ENCODE results near the gene BSX.

The BSX gene

GRCh38 chr11:122981388-122982264, at the start of gene BSX:
TSS of gene BSX (minus strand) at chr11:122981834. CDS start at chr11:122981671, 163 bp downstream.
- FAIRE-seq (no peak), DNase-seq (ENCODE audit: low spot score) (no peak)

DNA sequence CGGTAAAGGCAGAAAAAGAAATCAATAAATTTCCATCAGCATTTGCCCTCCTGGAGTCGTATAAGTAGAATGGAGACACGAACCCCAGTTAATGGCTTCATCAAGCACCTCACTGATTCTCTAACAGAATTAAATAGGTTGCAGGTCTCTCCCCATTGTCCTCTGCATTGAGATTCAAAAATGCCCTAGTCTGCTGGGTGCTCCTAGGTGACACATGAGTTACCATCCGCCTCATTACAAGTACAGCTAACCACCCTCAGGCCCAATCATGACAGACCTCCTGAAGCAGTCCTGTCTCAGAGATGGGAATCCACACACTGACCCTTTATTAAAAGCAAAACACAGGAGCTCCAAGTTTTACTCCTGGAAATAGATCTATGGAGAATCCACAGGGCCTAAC, 48.9 kb upstream of the BSX start:
- no peak for FAIRE-seq
- no peak for DNase-seq (ENCODE audit: low spot score)

- FAIRE-seq: peak; percentile 10
- DNase-seq (ENCODE audit: low spot score): peak; percentile 28
Observed at GRCh38 chr11:123020968-123021367, 39.3 kb upstream of the BSX start.

DNA sequence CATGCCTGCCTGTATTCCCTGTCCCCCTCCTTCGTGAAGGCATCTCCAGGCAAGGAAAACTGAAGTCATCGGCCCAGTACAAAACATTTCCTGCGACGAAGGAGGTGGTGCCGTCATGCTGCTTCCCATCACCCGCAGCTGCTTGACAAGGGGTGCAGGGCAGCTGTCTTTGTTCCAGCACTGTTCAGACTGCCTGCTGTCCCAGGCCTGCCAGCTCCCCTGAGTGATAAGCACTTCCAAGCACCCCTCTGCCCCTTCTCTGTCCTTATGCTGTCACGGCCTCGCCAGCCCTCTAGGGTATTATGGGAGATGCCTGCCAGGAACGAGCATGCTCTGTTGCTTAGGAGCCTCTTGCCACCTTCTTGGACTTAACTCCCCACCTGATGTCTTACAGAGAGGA, 37.1 kb upstream of the BSX start:
- FAIRE-seq: no peak

GRCh38 chr11:123011510-123011909, 29.9 kb upstream of the BSX start:
- no peak for DNase-seq (ENCODE audit: low spot score)
- FAIRE-seq: no peak

More for the DNA sequence above, 37.1 kb upstream of the BSX start:
- DNase-seq (ENCODE audit: low spot score): no peak

GRCh38 chr11:123006860-123007542, 25.4 kb upstream of the BSX start:
- DNase-seq (ENCODE audit: low spot score): no peak
- no peak for FAIRE-seq

GRCh38 chr11:123000721-123001120, 19.1 kb upstream of the BSX start:
- DNase-seq (ENCODE audit: low spot score) (no peak), FAIRE-seq (no peak)

GRCh38 chr11:122998727-122999366, 17.2 kb upstream of the BSX start:
- FAIRE-seq (no peak), DNase-seq (ENCODE audit: low spot score) (no peak)

GRCh38 chr11:122995526-122995925, 13.9 kb upstream of the BSX start:
- FAIRE-seq (no peak), DNase-seq (ENCODE audit: low spot score) (no peak)

DNA sequence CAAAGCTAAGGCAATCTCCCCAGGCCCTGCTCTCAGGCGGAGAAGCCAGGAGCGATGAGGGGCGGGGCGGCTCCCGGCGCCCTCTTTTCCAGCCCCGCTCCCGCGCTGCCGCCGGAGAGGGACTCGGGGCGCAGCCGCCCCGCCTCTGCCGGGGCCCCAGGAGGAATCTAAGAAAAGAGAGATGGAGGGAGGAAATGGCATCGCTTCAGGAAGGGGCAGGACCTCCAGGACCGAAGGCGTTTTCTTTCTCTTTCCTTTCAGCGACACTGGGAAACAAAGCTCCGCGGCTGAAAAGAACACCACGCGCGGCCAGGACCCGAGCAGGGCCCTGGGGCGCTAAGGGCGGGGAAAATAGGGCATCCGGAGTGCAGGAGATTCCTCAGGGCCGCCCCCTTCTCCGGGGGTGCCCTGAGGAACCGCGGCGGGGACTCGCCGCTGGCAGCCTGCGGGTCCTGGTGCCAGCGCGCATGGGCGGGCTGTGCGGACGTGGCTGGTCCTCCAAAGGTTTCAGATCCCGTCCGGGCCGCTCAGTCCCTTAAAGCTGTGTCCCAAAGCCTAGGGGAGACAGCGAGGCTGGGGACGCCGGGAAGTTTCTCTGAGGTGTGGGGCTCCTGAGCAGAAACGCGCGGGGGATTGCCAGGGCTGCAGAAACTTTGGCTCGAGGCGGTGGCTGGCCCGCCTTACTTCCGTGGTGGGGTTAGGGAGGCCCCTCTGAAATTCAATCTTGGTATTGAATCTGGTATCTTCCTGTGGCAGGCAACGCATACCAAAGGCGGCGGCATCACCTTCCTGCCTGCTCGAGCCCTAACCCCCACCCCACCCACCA, 2.8 kb upstream of the BSX start:
- no peak for DNase-seq (ENCODE audit: low spot score)
- FAIRE-seq: no peak

DNA sequence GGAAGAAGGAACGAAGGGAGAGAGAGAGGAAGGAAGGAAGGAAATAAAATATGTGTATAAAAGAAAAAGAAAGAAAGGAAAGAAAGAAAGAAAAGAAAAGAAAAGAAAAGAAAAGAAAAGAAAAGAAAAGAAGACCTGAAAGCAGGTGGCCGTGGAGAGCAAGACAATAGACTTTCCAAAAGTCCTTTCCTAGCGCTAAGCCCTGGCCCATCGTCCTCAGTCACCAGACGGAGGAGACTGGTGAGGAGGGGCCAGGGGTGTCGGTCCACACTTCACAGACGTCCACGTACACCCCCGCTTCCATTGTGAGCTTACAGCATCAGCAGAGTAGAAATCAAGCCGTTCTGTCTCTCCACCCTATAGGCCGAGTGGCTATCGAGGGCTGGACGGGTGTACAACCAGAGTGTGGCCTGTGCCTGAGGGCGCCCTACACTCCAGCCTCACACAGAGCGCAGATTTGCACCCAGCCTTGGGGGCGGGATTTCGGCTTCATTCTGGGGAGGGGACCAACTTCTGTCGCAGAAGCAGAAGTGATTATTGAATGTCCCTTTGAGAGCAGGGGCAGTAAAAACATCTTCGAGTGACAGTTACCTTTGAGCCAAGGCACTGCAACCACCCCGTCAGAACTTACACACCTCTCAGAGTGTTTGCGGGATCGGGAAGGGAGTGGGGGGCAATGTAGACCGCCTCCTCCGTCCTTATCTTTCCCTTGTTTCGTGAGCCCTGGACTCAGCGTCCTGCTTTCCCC, 2.0 kb upstream of the BSX start:
- no peak for DNase-seq (ENCODE audit: low spot score)
- no peak for FAIRE-seq

DNA sequence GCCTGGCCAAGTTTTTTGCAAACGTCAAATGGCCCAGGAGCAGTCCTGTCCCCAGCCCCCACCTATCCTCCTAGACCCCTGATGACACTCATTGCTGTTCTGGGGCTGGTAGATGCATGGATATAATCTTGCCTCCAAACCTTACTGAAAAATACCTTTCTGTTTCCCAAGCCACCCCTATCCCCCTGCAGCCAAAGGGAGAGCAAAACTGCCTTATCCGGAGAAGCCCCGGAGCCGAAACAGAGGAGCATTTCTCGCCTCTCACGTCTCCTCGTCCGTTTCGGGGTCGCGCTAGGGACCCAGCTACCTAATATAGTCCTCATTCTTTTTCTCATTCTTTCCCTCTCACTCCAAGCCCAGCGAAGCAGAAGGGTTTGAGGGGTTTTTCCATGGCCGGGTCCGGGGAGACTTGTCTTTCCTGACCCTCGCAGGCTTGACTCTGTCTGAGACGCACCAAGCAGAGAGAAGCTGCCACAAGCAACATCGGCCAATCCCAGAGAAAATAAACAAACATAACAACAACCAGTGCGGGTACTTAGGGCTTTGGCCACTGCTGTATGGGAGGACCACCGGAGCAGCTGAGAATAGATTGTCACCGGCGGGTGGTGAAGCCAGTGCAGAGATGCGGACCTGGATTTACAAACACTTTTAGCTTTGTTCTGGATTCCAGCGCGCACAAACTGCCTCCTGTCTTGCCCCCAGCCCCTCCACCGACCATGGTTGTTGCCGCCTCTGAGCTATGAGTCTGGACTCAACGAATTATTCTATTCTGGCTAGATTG, 1.6 kb downstream of the BSX start:
- DNase-seq (ENCODE audit: low spot score): no peak
- no peak for FAIRE-seq

DNA sequence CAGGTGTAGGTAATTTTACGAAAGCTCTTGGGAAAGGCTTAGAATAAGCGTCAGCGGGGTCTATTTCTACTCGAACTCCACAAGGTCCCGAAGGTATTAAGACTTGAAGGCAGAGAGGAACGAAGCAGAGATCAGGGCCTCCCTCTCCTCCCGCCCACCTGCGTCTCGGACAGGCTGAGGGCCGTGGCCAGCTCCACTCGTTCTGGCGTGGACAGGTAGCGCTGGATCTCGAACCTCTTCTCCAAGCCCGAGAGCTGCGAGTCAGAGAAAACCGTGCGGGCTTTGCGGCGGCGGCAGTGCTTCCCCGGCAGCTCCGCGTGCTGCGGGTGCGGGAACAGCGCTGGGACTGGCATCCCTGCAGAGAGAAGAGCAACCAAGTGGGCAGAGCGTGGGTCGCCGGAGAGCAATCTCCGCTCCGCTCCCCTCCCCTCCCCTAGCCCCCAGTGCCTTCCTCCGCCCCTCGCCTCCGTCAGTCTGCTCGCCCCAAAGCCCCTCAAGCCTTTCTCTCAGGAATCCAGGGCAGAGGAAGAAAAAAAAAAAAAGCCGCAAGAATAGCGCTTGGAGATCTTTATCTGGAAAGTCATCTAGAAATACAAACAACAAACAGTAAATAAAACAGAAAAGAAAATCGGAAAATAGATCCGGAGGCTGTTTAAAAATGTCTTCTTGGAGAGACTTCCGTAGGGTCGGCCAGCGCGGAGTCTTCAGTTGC, 2.4 kb downstream of the BSX start:
- no peak for FAIRE-seq
- DNase-seq (ENCODE audit: low spot score): no peak

DNA sequence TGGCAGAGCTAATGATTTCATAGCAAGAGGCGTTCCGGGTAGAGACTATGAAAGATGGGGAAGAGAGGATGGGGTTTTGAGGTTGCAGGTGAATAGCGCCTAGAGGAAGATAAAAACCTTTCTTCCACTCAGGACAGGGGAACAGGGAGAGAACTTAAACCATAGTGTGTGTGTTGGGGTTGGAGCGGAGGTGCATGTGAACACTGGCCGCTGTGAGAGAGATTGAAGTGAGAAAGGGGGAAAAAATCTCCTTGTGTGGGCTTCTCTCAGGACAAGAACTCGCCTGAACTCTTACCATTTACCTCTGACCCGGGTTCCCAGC, 3.4 kb downstream of the BSX start:
- no peak for DNase-seq (ENCODE audit: low spot score)
- FAIRE-seq: no peak

DNA sequence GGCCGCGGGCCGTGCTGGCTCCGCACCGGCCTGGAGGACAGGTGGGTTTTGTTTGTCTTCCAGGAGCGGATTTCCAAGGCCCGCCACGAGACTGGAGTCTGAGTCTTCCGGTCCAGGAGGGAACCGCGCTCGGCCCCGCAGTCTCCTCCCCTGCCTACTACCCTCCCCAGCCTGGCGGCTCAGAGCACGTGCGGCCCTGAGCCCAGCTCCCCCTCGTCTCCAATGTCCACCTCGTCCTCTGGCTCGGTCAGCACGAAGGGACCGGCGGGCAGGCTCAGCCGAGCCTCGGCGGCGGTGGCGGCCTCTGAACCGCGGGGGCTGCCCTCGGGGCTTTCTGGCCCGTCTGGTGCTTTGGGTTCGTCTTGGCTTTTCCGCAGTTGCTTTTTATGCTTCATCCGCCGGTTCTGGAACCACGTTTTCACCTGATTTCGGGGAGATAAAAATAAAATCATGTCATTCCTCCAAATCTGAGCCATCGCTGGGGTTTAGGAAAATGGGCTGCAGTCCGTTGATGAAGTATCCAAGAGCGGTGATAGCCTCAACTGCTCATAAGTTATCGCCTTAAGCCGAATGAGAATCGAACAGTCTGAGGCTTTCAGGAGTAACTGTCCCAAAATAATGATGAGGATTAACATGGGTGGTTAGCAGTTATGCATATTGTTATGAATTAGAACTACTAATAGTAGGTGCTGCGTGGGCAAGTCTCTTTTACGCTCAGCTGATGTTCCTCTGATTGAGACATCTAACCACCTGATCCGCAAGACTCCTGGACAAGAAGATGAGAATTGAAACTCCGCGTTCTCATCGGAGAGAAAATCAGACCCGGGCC, 4.0 kb downstream of the BSX start:
- no peak for FAIRE-seq
- DNase-seq (ENCODE audit: low spot score): no peak

DNA sequence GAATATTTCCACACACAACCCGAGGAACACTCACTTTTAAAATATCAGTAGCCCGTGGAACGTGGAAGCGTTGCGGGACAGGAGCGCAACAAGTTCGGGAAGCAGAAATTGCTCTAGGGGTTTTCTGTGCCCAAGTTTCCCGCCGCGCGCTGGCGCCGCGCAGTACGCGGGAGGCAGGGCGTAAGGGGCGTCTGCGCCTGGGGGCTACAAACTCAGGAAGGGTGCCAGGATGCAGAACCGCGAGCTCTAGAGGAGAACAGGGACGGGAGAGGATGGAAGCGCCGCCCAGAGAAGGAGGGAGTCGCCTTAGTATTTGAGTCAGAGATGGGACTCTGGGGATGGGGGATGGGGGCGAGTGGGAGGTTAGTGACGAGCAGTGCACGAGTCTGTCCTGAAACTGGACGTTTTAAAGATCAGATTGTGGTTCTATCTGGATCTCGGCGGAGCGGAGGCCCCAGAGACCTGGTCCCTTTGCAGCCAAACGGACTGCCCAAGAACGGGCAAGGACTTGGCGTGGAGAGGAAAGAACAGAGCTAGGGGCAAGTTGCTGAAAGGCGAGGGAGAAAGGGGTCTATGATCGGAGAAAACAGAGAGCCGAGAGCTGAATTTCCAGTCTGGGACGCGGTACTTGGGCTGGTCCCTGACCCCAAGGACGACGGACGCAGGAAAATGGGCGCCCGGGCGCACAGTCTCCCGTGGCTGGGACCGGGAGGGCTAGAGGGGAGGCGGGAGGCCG, 4.7 kb downstream of the BSX start:
- DNase-seq (ENCODE audit: low spot score): no peak
- no peak for FAIRE-seq

DNA sequence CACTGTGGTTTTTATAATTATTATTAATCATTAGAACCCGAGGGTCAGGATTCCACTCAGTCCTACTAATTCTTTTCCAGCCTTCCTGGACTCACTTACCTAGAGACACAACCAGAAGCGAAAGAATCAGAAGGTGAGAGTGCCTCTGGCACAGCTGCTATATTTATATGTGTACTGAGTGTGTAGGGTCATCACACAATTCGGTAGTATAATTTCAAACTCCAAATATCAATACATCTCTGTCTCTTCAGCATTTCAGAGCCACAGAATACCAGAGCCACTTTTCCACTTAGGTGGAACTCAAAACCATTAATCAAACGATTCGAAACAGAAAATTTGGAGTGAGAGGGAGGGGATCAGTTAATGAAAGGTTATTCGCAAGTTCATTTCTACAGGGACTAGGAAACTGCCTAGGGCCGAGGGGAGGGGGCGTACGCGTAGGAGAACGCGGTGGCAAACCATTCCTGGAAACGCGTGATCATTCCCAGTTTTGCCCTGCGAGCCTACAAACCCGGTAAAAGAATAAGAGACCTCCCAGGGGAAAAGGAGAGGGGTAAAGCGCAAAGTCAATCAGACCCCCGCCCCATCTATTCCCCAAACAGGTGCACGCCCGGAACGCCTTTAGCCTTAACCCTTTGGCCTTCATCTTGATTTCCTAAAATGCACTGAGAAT, 5.4 kb downstream of the BSX start:
- DNase-seq (ENCODE audit: low spot score) (no peak), FAIRE-seq (no peak)
